Endothelial cell of umbilical vein (primary cell): ENCODE measurements around the gene TMEM38A.

Experiments used
- EZH2 ChIP-seq: IDR thresholded peaks from 2 replicates; pipeline ENCODE4 v1.6.1; 2012; ENCODE audit warnings: borderline replicate concordance, low read depth, mild to moderate bottlenecking, moderate library complexity, low read length, inconsistent platforms; ENCODE audit not compliant: severe bottlenecking
- GATA2 ChIP-seq: IDR thresholded peaks from 2 replicates; pipeline ENCODE4 v1.7.0; 2011; ENCODE audit warnings: low read depth, mild to moderate bottlenecking, moderate library complexity, mixed read lengths, low read length; ENCODE audit not compliant: insufficient read length, insufficient read depth
- MAX ChIP-seq: IDR thresholded peaks from 2 replicates; pipeline ENCODE4 v1.6.1; 2011; ENCODE audit not compliant: insufficient read depth, insufficient read length
- POLR2A ChIP-seq: IDR thresholded peaks from 2 replicates; pipeline ENCODE4 v1.6.1; 2012; ENCODE audit warnings: low read depth, mild to moderate bottlenecking, control low read depth, low read length
- POLR2AphosphoS5 ChIP-seq: IDR thresholded peaks from 2 replicates; pipeline ENCODE4 v1.6.1; 2012; ENCODE audit warnings: low read depth, mild to moderate bottlenecking, control low read depth, low read length, moderate library complexity; ENCODE audit not compliant: insufficient read depth
- TF ChIP-seq, protein P1 (sequence below), 2 donors: IDR thresholded peaks; 1 replicate in 1 of 2; 2 replicates in 1 of 2; pipeline ENCODE4 v1.5.1; 2011; ENCODE audit warnings: low read length in 2 of 2, mild to moderate bottlenecking in 2 of 2, moderate library complexity in 2 of 2, control low read depth in 1 of 2, inconsistent platforms in 1 of 2, low read depth in 1 of 2; ENCODE audit not compliant: insufficient read depth in 1 of 2; ENCODE audit errors: extremely low read depth in 1 of 2

DNA sequence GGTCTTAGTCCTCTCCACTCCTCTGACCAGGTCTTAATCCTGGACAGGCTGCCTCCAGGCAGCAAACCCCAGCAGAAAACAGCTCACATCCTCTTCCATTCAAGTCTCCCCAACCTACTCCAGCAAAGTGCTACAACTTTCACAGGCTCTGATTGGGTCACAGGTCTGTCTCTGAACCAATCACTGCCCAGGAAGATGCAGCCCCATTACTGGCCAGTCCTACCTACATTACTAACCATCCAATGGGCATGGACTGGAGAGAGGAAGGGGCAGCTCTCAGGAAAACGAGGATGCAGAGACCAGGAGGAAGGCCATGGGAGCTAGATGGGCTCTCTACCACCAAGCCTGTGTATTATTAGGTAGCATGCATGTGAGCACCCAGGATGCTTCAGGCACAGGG, 45.1 kb upstream of the TMEM38A start:
- TF ChIP-seq POLR2A (no peak), POLR2AphosphoS5 (no peak), EZH2 (no peak), GATA2 (no peak), MAX (no peak)
- TF ChIP-seq, protein P1, sequence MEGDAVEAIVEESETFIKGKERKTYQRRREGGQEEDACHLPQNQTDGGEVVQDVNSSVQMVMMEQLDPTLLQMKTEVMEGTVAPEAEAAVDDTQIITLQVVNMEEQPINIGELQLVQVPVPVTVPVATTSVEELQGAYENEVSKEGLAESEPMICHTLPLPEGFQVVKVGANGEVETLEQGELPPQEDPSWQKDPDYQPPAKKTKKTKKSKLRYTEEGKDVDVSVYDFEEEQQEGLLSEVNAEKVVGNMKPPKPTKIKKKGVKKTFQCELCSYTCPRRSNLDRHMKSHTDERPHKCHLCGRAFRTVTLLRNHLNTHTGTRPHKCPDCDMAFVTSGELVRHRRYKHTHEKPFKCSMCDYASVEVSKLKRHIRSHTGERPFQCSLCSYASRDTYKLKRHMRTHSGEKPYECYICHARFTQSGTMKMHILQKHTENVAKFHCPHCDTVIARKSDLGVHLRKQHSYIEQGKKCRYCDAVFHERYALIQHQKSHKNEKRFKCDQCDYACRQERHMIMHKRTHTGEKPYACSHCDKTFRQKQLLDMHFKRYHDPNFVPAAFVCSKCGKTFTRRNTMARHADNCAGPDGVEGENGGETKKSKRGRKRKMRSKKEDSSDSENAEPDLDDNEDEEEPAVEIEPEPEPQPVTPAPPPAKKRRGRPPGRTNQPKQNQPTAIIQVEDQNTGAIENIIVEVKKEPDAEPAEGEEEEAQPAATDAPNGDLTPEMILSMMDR (IDR thresholded peaks at IDR 0.05; ENCODE audit: extremely low read depth in 1 of 2, insufficient read depth in 1 of 2, low read depth in 1 of 2, low read length in 2 of 2) = no peak
